Stomach (tissue), 9 donors: ENCODE measurements around the gene ATP6AP2. TPM values are rescaled to one million over a fixed set of nuclear protein-coding genes. Genes with fewer than 3 reads are reported as not detected.
A peak's percentile ranks its signal among the peaks of the same experiment; 100 is the strongest.

Source experiments
- DNase-seq, 2 donors: peaks; one replicate each; pipeline versions ENCODE4 v3.0.0 to v3.0.0-alpha.2; 2013 to 2019
- H3K27ac ChIP-seq, 5 donors: fragments of 200-600 bp in 4 of 5; sonication (generic) in 4 of 5; one replicate each; pipeline ENCODE4 v1.5.1; 2013 to 2019; ENCODE audit warnings: mild to moderate bottlenecking in 1 of 5, moderate library complexity in 1 of 5
- H3K27me3 ChIP-seq, 3 donors: fragments of 200-600 bp; sonication (generic); one replicate each; pipeline ENCODE4 v1.5.1; 2017 to 2019; ENCODE audit warnings: mixed run types in 1 of 3
- H3K36me3 ChIP-seq, 4 donors: fragments of 200-600 bp; sonication (generic); 1 replicate in 3 of 4; 2 replicates in 1 of 4; pipeline ENCODE4 v1.5.1; 2016 to 2019
- H3K4me1 ChIP-seq, 4 donors: fragments of 200-600 bp; sonication (generic); one replicate each; pipeline ENCODE4 v1.5.1; 2016 to 2019
- H3K4me3 ChIP-seq, 4 donors: fragments of 200-600 bp; sonication (generic) in 3 of 4; one replicate each; pipeline ENCODE4 v1.5.1; 2016 to 2019; ENCODE audit warnings: mild to moderate bottlenecking in 1 of 4
- H3K9me3 ChIP-seq, 4 donors: fragments of 200-600 bp; sonication (generic); one replicate each; pipeline ENCODE4 v1.5.1; 2016 to 2019
- EP300 ChIP-seq: sonication (generic); formaldehyde crosslinking; IDR thresholded peaks from one replicate; pipeline ENCODE4 v1.6.1; 2017; ENCODE audit warnings: antibody characterized with exemption
- POLR2A ChIP-seq, 4 donors: fragments of 450-650 bp; IDR thresholded peaks; one replicate each; pipeline ENCODE4 v1.6.1; 2016; ENCODE audit warnings: antibody characterized with exemption in 4 of 4, control low read depth in 2 of 4, mild to moderate bottlenecking in 1 of 4, moderate library complexity in 1 of 4
- POLR2AphosphoS5 ChIP-seq, 3 donors: sonication (generic); formaldehyde crosslinking; IDR thresholded peaks; one replicate each; pipeline ENCODE4 v1.6.1; 2016; ENCODE audit warnings: antibody characterized with exemption in 3 of 3
- WGBS, 5 donors: extraction: QIAGEN DNeasy Blood & Tissue Kit in 3 of 5; methylation state at CpG; one replicate each; pipeline versions ENCODE4 v1.1.5 to v1.1.7; 2013 to 2018; 5-methylcytosine and 5-hydroxymethylcytosine counted together
- intact Hi-C: fragments of 100-400 bp; cut with DNase I; formaldehyde crosslinking; loops from one replicate; pipeline ENCODE4 v1.15.1; 2023; ENCODE audit warnings: low total_unique reads
- polyA plus RNA-seq, 3 donors: library from polyadenylated mRNA; stranded (reverse); fragments of 200-250 nt; gene quantifications; one replicate each; pipeline ENCODE4 v1.2.3, GENCODE V29; 2013
- total RNA-seq, 5 donors: library from RNA; depleted of rRNA; stranded (reverse); fragments of >200 nt; gene quantifications; one replicate each; pipeline versions ENCODE4 v1.1.0 to v1.2.3, GENCODE V29; 2014 to 2016
- TF ChIP-seq, protein P1 (sequence below), 7 experiments: fragments of 450-650 bp in 4 of 7; fragments of 200-600 bp in 3 of 7; sonication (generic) in 3 of 7; IDR thresholded peaks; one replicate each; pipeline ENCODE4 v1.5.1; 2016 to 2019; ENCODE audit warnings: antibody characterized with exemption in 7 of 7, control low read depth in 2 of 7, mild to moderate bottlenecking in 1 of 7
- donor health status: healthy with polysubstance abuse.
- donor health status: Bipolar disorder and iron deficiency.
- donor health status: healthy.

The ATP6AP2 gene
- total and polyA plus RNA-seq, 8 donors: 10.4 to 216 (median 58.9) TPM

DNA sequence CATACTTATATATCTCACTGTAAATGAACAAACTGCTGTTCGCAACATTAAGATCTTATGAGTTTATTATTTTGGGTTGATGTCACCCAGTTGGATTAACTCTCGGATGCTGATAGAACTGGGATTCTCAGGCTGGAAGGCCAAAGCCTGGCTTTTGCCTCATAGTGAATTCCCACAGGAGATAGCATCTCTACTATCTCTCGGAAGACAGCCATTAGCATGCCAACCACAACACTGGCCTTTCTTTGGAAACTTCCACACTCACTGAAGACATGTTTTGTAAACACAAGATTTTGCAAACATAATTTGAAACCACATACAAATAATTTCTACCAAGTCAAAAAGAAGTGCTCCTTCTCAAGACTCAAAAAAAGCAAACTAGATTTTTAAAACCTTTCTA, 4.5 kb upstream of the ATP6AP2 start:
- no peak overlapping the region for H3K4me3 ChIP-seq
- peaks cover 0 to under 1% (median 0%) of the 10 kb centered on the region in 4 donors for H3K4me1 ChIP-seq
- H3K27me3 ChIP-seq: no peaks in the 10 kb centered on the region
- no peak overlapping the region for H3K27ac ChIP-seq
- DNase-seq: no peak
- TF ChIP-seq, protein P1, sequence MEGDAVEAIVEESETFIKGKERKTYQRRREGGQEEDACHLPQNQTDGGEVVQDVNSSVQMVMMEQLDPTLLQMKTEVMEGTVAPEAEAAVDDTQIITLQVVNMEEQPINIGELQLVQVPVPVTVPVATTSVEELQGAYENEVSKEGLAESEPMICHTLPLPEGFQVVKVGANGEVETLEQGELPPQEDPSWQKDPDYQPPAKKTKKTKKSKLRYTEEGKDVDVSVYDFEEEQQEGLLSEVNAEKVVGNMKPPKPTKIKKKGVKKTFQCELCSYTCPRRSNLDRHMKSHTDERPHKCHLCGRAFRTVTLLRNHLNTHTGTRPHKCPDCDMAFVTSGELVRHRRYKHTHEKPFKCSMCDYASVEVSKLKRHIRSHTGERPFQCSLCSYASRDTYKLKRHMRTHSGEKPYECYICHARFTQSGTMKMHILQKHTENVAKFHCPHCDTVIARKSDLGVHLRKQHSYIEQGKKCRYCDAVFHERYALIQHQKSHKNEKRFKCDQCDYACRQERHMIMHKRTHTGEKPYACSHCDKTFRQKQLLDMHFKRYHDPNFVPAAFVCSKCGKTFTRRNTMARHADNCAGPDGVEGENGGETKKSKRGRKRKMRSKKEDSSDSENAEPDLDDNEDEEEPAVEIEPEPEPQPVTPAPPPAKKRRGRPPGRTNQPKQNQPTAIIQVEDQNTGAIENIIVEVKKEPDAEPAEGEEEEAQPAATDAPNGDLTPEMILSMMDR (IDR thresholded peaks at IDR 0.05): no peak
- TF ChIP-seq POLR2A (IDR thresholded peaks at IDR 0.05) (no peak), EP300 (no peak), POLR2AphosphoS5 (IDR thresholded peaks at IDR 0.05) (no peak)
- no peaks in the 10 kb centered on the region for H3K36me3 ChIP-seq
- peaks cover 0 to 4% (median 0%) of the 10 kb centered on the region in 4 donors for H3K9me3 ChIP-seq
- intact Hi-C loops: no loop called here
- WGBS, 5 donors: 82 to 95% (median 90%) methylated on average over 3 of the region's 3 CpGs

DNA sequence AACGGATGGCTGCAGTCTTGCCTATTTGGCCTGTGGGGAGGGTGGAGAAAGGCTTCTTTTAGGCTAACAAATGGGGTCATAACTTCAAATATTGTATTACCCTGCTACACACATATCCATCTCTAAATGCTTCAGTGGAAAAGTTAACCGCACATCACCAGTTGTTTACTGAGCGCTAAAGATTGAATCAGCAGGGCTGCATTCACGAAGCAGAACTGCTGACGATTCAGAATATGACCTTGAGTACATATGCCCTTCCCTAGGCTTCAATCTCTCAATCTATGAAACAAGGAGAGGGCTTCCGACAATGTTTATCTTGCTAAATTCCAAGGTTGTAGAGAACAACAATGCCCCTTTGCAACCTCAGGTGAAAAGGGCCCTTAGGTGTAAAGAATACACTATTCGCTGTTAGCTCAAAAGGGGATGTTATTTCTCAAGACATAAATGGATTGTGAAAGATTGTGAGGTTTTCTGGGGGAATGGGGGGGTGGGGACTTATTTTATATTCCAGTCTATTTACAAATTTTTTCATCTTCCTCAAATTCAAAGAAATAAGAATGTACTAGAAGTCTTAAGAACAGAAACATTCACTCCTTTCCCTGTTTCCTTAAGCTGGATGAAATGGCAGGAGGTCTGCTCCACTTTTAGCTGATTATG, 2.6 kb upstream of the ATP6AP2 start:
- intact Hi-C loops: no loop called here
- WGBS, 5 donors: 39 to 74% (median 51%) methylated on average over 7 of the region's 7 CpGs
- H3K36me3 ChIP-seq: no peaks in the 10 kb centered on the region
- peaks cover 7 to 17% (median 9%) of the 10 kb centered on the region in 4 donors for H3K4me1 ChIP-seq
- H3K4me3 ChIP-seq: no peak overlapping the region
- H3K27ac ChIP-seq: no peak overlapping the region
- TF ChIP-seq POLR2AphosphoS5 (IDR thresholded peaks at IDR 0.05) (no peak), EP300 (no peak), POLR2A (IDR thresholded peaks at IDR 0.05) (no peak)
- TF ChIP-seq, protein P1 (IDR thresholded peaks at IDR 0.05): no peak
- no peaks in the 10 kb centered on the region for H3K27me3 ChIP-seq
- DNase-seq: peak in 1 of 2 donors; percentile 20
- H3K9me3 ChIP-seq: peaks cover 0 to 4% (median 0%) of the 10 kb centered on the region in 4 donors

DNA sequence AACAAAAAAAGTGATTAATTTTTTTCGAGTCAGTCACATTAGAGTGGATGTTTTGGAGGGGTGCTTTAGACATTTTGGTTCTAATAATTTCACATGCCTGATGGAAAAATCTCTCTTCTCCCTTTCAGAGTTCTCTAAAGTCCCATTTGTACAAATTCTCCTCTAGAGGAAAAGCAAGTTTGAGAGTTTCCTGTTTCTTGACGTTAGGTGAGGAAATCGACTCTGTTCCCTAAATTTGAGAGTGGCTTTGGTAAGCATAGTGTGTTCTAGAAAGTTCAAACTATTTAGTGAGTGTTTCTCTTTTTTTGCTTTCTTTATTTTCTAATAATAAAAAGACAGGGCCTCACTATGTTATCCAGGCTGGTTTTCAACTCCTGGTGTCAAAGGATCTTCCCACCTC, 1.6 kb upstream of the ATP6AP2 start:
- Histone ChIP-seq H3K4me1 (peaks cover 7 to 20% (median 9%) of the 10 kb centered on the region in 4 donors), H3K36me3 (no peaks in the 10 kb centered on the region), H3K27me3 (no peaks in the 10 kb centered on the region), H3K4me3 (no peak overlapping the region), H3K27ac (peak overlapping the region in 1 of 5 donors; percentile 22), H3K9me3 (peaks cover 0 to 4% (median 0%) of the 10 kb centered on the region in 4 donors)
- intact Hi-C loops: no loop called here
- 61 to 77% (median 74%) methylated on average over 3 of the region's 3 CpGs for WGBS, 5 donors
- no peak for DNase-seq
- TF ChIP-seq POLR2A (IDR thresholded peaks at IDR 0.05) (no peak), POLR2AphosphoS5 (IDR thresholded peaks at IDR 0.05) (no peak), EP300 (no peak)
- TF ChIP-seq, protein P1 (IDR thresholded peaks at IDR 0.05): no peak

DNA sequence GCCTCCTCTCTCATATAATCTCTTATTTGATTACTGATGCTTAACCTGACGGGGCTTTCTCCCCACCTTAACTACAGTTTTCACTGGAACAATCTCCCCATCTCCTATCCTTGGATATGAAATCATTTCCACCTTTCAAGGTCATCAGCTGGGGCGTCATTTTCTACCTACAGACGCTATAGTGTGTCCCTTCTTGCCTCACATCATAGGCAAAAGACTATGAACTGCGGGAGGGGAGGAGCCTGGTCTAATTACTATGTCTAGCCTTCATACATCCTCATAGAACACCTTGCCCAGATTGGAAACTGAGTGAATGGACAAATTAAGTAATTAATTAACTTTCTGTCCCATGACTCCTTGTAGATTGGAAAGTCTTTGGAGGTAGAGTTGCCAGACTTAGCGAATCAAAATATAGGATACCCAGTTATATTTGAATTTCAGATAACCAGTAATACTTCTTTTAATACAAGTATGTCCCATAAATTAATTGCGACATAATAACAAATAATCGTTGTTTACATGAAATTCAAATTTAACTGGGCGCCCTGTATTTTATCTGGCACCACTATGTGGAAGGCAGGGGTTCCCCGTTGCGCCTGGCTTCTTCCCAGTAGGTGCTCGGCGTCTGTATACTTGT, 752 bp upstream of the ATP6AP2 start:
- WGBS, 5 donors: 8 to 44% (median 11%) methylated on average over 12 of the region's 12 CpGs
- H3K4me3 ChIP-seq: peak overlapping the region; percentile 63 to 76 (median 68)
- intact Hi-C loops: no loop called here
- H3K36me3 ChIP-seq: no peaks in the 10 kb centered on the region
- peaks cover 7 to 20% (median 9%) of the 10 kb centered on the region in 4 donors for H3K4me1 ChIP-seq
- H3K27me3 ChIP-seq: no peaks in the 10 kb centered on the region
- H3K27ac ChIP-seq: peak overlapping the region; percentile 90 to 97 (median 92)
- DNase-seq: peak in 1 of 2 donors; percentile 11
- TF ChIP-seq, protein P1 (IDR thresholded peaks at IDR 0.05): no peak
- no peak for TF ChIP-seq EP300
- no peak for TF ChIP-seq POLR2A (IDR thresholded peaks at IDR 0.05)
- TF ChIP-seq POLR2AphosphoS5 (IDR thresholded peaks at IDR 0.05): no peak
- H3K9me3 ChIP-seq: peaks cover 0 to 4% (median 0%) of the 10 kb centered on the region in 4 donors
